Activated T-helper 1 cell treated with anti-CD3 and anti-CD28 coated beads, Interleukin-2, amount 50 U/mL, for 16 hours (primary cell): ENCODE results near the gene NUCB1.

Experiments
- DNase-seq, 2 donors: peaks; one replicate each; pipeline ENCODE4 v3.0.0-alpha.2; 2020; ENCODE audit warnings: low read depth in 1 of 2, low spot score in 1 of 2

Gene NUCB1

DNA sequence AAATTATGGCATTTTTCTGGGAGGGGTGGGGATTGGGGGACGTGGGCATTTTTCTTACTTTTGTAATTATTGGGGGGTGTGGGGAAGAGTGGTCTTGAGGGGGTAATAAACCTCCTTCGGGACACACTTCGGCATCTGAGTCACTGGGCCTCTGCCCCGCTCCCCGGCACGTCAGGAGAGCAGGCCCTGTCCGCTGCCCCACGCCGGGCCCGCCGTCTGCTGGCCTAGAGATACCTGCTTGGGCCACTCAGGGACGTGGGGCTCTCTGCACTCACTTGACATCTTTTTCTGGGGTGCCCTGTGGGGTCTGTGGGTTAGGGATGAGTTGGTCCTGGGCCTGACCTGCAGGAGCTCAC is 61.5 kb downstream of the NUCB1 start:
- no peak for DNase-seq

- no peak for DNase-seq
These were observed 62.1 kb downstream of the NUCB1 start for GRCh38 chr19:48962029-48962848.

DNA sequence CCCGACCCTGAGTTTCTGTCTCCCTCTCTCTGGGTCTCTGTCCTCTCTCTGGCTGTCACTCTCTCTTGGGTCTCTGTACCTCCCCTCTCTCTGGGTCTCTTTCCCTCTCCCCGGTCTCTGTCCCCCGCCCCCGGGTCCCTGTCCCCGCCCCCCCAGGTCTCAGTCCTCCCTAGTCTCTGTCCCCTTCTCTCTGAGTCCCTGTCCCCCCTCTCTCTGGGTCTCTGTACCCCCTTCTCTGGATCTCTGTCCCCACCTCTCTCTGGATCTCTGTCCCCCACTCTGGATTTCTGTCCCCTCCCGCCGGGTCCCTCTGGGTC is 62.7 kb downstream of the NUCB1 start:
- no peak for DNase-seq

- DNase-seq, result peak; percentile 34 to 48
These were observed 63.5 kb downstream of the NUCB1 start for GRCh38 chr19:48963371-48964204.

GRCh38 chr19:48964205-48965039 is 64.3 kb downstream of the NUCB1 start:
- DNase-seq, result no peak

DNA sequence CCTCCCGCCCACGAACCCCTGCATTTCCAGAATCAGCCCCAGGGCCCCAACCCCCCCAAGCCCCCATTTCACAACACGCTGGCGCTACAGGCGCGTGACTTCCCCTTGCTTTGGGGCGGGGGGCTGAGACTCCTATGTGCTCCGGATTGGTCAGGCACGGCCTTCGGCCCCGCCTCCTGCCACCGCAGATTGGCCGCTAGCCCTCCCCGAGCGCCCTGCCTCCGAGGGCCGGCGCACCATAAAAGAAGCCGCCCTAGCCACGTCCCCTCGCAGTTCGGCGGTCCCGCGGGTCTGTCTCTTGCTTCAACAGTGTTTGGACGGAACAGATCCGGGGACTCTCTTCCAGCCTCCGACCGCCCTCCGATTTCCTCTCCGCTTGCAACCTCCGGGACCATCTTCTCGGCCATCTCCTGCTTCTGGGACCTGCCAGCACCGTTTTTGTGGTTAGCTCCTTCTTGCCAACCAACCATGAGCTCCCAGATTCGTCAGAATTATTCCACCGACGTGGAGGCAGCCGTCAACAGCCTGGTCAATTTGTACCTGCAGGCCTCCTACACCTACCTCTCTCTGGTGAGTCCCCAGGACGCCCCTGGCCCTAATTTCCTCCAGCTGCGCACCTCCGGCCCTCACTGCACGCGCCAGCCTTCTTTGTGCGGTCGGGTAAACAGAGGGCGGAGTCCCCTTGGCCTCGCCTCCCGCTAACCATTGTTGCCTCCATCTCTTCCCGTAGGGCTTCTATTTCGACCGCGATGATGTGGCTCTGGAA is 65.1 kb downstream of the NUCB1 start, which contains the start of gene FTL:
Gene FTL, plus strand, starts transcription at position 270 of the 766 bp plus-strand sequence. Its CDS starts 199 bp downstream, at position 469.
- peak; percentile 73 to 81 for DNase-seq

- peak; percentile 76 to 78 for DNase-seq
These were observed 65.9 kb downstream of the NUCB1 start for GRCh38 chr19:48965806-48966540.

DNA sequence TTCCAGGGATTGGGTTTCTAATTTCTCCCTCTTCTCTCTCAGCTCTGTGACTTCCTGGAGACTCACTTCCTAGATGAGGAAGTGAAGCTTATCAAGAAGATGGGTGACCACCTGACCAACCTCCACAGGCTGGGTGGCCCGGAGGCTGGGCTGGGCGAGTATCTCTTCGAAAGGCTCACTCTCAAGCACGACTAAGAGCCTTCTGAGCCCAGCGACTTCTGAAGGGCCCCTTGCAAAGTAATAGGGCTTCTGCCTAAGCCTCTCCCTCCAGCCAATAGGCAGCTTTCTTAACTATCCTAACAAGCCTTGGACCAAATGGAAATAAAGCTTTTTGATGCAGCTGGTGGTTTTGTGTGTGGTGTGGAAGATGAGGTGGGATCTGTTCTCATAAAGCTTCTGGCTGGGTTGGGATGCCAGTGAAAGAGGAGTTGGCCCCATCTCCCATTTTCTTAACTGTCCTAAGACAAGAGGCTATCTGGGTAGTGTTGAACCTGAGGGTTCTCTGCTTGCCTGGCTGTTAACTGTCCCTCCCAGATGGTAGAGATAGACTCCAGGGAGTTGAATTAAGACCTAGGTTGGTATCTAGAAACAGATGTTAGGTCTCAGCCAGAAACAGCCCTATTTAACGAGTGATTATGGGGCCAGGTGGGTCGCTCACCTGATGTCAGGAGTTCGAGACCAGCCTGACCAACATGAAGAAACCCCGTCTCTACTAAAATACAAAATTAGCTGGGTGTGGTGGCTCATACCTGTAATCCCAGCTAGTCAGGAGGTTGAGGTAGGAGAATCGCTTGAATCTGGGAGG is 66.6 kb downstream of the NUCB1 start:
- DNase-seq, result no peak

- no peak for DNase-seq
These were observed 67.5 kb downstream of the NUCB1 start for GRCh38 chr19:48967346-48968178.

GRCh38 chr19:48968179-48968661 is 68.1 kb downstream of the NUCB1 start:
- DNase-seq, result no peak

DNA sequence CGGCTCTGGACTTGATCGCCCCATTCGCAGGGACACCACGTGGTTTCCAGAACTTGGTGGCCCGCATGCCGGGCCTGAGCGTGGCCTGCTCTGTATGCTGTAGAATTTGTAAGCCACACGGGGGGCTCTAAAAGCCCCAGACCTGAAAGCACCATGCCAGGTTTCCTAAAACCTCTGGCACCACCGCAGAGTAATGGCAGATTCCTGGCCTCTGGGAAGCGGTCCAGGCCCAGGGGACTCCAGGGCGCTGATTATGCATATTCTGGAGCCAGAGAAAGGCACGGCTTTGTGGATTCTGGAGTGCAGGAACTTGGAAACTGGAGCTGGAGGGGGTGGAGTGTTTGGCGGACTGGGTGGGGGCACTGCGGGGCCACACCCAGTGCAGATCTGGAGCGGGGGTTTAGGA is 68.7 kb downstream of the NUCB1 start:
- DNase-seq, result no peak

DNA sequence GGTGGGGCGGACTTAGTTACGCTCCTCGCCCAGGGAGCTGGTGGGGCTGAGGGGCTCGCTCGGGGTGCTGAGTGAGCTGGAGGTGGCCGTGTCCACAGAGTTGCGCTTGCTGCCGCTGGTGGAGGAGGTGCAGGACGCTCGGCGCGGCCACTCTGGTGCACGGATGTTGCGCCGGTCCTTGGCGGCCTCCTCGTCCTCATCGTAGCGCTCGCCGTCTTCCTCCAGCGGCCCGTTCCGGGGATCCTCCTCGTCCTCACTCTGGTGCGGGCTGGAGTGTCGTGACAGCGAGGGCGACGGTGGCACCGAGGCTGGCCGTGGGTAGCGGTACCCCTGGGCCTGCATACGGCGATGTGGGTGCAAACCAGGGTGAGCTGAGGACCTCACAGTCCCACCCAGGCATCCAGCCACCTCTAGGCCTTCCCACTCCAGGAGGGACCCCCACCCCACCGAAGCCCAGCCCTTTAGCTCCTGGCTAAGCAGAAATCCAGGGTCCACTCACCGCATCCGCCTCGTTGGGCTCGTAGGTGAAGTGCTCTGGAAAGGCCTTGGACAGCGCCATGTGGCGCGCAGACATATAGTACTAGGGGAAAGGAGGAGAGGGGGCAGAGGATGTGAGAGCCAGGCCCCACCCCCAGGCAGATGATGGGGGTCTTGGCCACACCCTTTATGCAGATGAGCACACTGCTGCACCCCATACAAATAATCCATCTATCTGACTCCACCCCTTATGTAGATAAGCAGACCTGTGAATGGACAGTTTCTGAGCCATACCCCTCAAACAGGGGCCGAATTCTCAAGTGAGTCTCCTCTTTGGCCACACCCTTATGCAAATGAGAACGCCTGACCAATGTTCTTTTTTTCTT is 69.4 kb downstream of the NUCB1 start:
- DNase-seq, result no peak

- DNase-seq, result no peak
These were observed 70.1 kb downstream of the NUCB1 start for GRCh38 chr19:48970139-48970766.

DNA sequence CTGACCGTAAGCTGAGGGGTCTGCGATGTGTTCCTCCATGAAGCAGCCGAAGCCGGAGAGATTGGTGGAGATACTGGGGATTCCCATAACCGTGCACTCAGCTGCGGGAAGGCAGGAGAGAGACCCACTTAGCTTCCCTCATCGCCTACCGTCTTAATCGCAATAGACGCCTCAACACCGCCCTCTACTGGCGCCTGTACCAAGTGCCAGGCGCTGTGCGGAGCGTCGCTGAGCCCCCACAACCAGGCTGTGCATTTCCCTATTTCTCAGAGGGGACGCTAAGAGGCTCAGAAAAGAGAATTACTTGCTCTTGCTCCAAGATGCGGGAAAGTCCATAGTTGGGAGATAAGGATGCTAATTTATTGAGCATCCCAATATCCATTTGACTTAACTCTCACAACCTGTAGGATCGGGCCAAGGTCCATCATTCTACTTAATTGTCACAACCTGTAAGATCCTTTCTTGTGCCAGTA is 70.8 kb downstream of the NUCB1 start:
- DNase-seq, result peak; percentile 62 to 73
